OCI-LY1 (cell line): Measurements from ENCODE around the gene DNAH8.

ENCODE experiments used
- H2AFZ ChIP-seq: fragments of 200-600 bp; sonication (generic), shearing (Covaris generic); 2 replicates; pipeline ENCODE4 v1.6.0; 2014; ENCODE audit warnings: antibody characterized with exemption, mild to moderate bottlenecking, low read length
- H3F3A ChIP-seq: fragments of 200-600 bp; sonication (generic), shearing (Covaris generic); 2 replicates; pipeline ENCODE4 v1.6.0; 2014; ENCODE audit warnings: mild to moderate bottlenecking, antibody characterized with exemption, low read length, moderate library complexity; ENCODE audit not compliant: insufficient read depth
- H3K27ac ChIP-seq: fragments of 200-600 bp; sonication (generic); 2 replicates; pipeline ENCODE4 v1.5.1; 2014; ENCODE audit warnings: low read length, mixed run types, mild to moderate bottlenecking, low read depth; ENCODE audit not compliant: poor library complexity, severe bottlenecking
- H3K27me3 ChIP-seq: fragments of 200-600 bp; sonication (generic); 2 replicates; pipeline ENCODE4 v1.6.0; 2014; ENCODE audit warnings: antibody characterized with exemption, mild to moderate bottlenecking, low read length, moderate library complexity; ENCODE audit not compliant: insufficient read depth
- H3K36me3 ChIP-seq: fragments of 200-600 bp; sonication (generic); 2 replicates; pipeline ENCODE4 v1.6.1; 2014; ENCODE audit warnings: mild to moderate bottlenecking, antibody characterized with exemption, low read length, moderate library complexity, mixed read lengths; ENCODE audit not compliant: insufficient read depth
- H3K4me1 ChIP-seq: fragments of 200-600 bp; sonication (generic); 2 replicates; pipeline ENCODE4 v1.5.1; 2014; ENCODE audit warnings: mild to moderate bottlenecking, low read length, moderate library complexity; ENCODE audit not compliant: insufficient read depth, severe bottlenecking
- H3K4me2 ChIP-seq: fragments of 200-600 bp; sonication (generic), shearing (Covaris generic); 2 replicates; pipeline ENCODE4 v1.6.1; 2014; ENCODE audit warnings: low read length
- H3K4me3 ChIP-seq: fragments of 200-600 bp; sonication (generic); 2 replicates; pipeline ENCODE4 v1.5.1; 2014; ENCODE audit warnings: low read length, low read depth, mild to moderate bottlenecking, mixed read lengths; ENCODE audit not compliant: poor library complexity, severe bottlenecking
- H3K79me2 ChIP-seq: fragments of 200-600 bp; shearing (Covaris generic); 2 replicates; pipeline ENCODE4 v1.6.1; 2016; ENCODE audit warnings: mixed run types, low read length, mixed read lengths; ENCODE audit not compliant: insufficient read depth
- H3K9ac ChIP-seq: fragments of 200-600 bp; sonication (generic), shearing (Covaris generic); 2 replicates; pipeline ENCODE4 v1.6.1; 2014; ENCODE audit warnings: mild to moderate bottlenecking, low read length, mixed read lengths
- H3K9me2 ChIP-seq: fragments of 200-600 bp; sonication (generic), shearing (Covaris generic); 2 replicates; pipeline ENCODE4 v1.6.1; 2014; ENCODE audit warnings: low read depth, mild to moderate bottlenecking, low read length, mixed read lengths
- H3K9me3 ChIP-seq: fragments of 200-600 bp; shearing (Covaris generic); 2 replicates; pipeline ENCODE4 v1.6.1; 2014; ENCODE audit warnings: low read length, mixed read lengths
- H4K20me1 ChIP-seq: fragments of 200-600 bp; sonication (generic), shearing (Covaris generic); 2 replicates; pipeline ENCODE4 v1.6.0; 2016; ENCODE audit warnings: mild to moderate bottlenecking, low read length; ENCODE audit not compliant: insufficient read depth
- CTCF ChIP-seq: fragments of 200-600 bp; sonication (generic), shearing (Covaris generic); IDR thresholded peaks from 2 replicates; pipeline ENCODE4 v1.5.1; 2017; ENCODE audit warnings: mild to moderate bottlenecking, antibody characterized with exemption, low read length, moderate library complexity, mixed read lengths
- EZH2 ChIP-seq: fragments of 200-600 bp; sonication (generic), shearing (Covaris generic); IDR thresholded peaks from 2 replicates; pipeline ENCODE4 v1.8.0; 2017; ENCODE audit warnings: borderline replicate concordance, mixed run types, mild to moderate bottlenecking, antibody characterized with exemption, low read length, moderate library complexity, mixed read lengths

Gene DNAH8

DNA sequence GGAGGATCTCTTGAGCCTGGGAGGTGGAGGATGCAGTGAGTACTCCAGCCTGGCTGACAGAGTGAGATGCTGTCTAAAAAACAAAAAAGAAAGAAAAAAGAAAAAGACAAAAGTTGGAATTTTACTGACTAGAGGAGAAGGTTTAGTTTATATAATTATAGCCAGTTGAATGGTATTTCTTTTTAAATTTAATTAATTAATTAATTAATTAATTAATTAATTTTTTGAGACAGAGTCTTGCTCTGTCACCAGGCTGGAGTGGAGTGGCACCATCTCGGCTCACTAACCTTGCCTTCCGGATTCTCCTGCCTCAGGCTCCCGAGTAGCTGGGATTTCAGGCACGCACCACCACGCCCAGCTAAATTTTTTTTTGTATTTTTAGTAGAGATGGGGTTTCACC lies 8.7 kb downstream of the DNAH8 start:
- H3K79me2 ChIP-seq = no peaks in the 10 kb centered on the region
- H3K4me3 ChIP-seq = no peak overlapping the region
- no peaks in the 10 kb centered on the region for H3K9me3 ChIP-seq
- H3K27ac ChIP-seq = no peak overlapping the region
- H4K20me1 ChIP-seq = no peaks in the 10 kb centered on the region
- no peaks in the 10 kb centered on the region for H3K4me1 ChIP-seq
- no peaks in the 10 kb centered on the region for H3K27me3 ChIP-seq
- H2AFZ ChIP-seq = no peak overlapping the region
- H3K9me2 ChIP-seq = no peaks in the 10 kb centered on the region
- TF ChIP-seq EZH2 (no peak), CTCF (no peak)
- H3K9ac ChIP-seq = no peak overlapping the region
- no peaks in the 10 kb centered on the region for H3K36me3 ChIP-seq
- H3F3A ChIP-seq = no peaks in the 10 kb centered on the region
- no peak overlapping the region for H3K4me2 ChIP-seq

- H3K36me3 ChIP-seq = no peaks in the 10 kb centered on the region
- no peak overlapping the region for H3K4me3 ChIP-seq
- H3K9me2 ChIP-seq = no peaks in the 10 kb centered on the region
- no peak overlapping the region for H3K9ac ChIP-seq
- H3K4me1 ChIP-seq = no peaks in the 10 kb centered on the region
- no peak overlapping the region for H3K4me2 ChIP-seq
- TF ChIP-seq CTCF (no peak), EZH2 (no peak)
- no peak overlapping the region for H3K27ac ChIP-seq
- H2AFZ ChIP-seq = no peak overlapping the region
- H3K79me2 ChIP-seq = no peaks in the 10 kb centered on the region
- no peaks in the 10 kb centered on the region for H4K20me1 ChIP-seq
- H3K9me3 ChIP-seq = no peaks in the 10 kb centered on the region
- no peaks in the 10 kb centered on the region for H3K27me3 ChIP-seq
- no peaks in the 10 kb centered on the region for H3F3A ChIP-seq
Observed at GRCh38 chr6:38724343-38724742, 9.2 kb downstream of the DNAH8 start.

DNA sequence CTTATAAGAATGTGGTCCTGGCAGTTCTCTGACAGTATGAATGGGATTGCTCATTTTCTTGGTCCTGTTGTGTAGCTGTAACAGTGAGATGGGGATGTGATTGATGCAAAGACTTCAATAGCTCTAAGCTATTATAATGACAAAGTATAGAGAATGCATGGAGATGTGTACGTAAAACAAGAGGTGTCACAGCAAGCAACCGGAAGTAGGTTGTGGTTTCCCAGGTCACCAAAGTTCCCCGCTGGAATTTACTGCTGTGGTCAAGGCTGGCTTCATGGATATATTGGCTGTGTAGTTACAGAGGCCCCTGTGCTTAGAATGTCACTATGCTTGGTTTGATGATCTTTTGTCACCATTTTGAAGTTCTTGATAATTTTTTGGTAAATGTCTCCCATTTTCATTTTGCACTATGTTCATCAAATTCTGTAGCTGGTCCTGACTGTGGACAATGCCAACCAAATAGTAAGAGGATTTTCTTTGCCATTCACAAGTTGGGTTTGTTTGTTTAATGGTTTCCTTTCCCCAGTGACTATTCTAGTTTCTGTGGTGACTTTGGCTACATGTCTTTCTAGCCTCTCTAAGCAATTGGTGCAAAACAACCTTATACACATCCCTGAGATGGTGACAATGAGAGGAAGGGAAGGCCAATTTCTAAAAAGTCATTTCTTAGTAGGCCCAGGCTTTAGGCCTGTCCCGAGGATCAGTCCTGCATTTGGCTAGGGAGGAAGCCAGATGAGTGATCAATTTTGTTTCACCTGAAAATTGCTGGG lies 10.5 kb downstream of the DNAH8 start:
- H3K4me2 ChIP-seq = no peak overlapping the region
- H3K9ac ChIP-seq = no peak overlapping the region
- no peaks in the 10 kb centered on the region for H3F3A ChIP-seq
- TF ChIP-seq CTCF = no peak
- TF ChIP-seq EZH2 = no peak
- no peaks in the 10 kb centered on the region for H3K9me3 ChIP-seq
- no peaks in the 10 kb centered on the region for H3K36me3 ChIP-seq
- no peaks in the 10 kb centered on the region for H3K79me2 ChIP-seq
- H3K27ac ChIP-seq = no peak overlapping the region
- H3K4me1 ChIP-seq = no peaks in the 10 kb centered on the region
- no peaks in the 10 kb centered on the region for H3K27me3 ChIP-seq
- no peaks in the 10 kb centered on the region for H4K20me1 ChIP-seq
- no peak overlapping the region for H2AFZ ChIP-seq
- H3K4me3 ChIP-seq = no peak overlapping the region
- no peaks in the 10 kb centered on the region for H3K9me2 ChIP-seq
